ENCODE measurements around the gene PTPRQ.

Gene PTPRQ

DNA sequence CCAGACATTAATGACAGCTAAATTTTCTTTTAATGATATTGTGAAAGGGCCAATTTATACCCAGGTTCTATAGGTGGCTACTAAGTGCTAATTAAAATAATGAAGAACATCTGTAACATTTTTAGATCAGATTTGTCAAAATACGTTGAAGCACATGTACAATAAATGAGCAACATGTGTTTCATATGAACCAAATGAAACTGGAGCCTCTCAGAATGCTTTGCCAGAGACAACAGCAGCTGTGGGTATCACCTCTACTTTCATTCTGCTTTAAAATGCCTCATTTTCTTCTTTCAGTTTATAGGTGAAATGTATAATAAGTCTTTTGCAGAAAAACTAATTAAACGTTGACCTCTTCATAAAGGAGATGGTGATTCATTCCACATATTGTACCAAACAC is 237.3 kb downstream of the PTPRQ start:
- TF ChIP-seq, protein P1, sequence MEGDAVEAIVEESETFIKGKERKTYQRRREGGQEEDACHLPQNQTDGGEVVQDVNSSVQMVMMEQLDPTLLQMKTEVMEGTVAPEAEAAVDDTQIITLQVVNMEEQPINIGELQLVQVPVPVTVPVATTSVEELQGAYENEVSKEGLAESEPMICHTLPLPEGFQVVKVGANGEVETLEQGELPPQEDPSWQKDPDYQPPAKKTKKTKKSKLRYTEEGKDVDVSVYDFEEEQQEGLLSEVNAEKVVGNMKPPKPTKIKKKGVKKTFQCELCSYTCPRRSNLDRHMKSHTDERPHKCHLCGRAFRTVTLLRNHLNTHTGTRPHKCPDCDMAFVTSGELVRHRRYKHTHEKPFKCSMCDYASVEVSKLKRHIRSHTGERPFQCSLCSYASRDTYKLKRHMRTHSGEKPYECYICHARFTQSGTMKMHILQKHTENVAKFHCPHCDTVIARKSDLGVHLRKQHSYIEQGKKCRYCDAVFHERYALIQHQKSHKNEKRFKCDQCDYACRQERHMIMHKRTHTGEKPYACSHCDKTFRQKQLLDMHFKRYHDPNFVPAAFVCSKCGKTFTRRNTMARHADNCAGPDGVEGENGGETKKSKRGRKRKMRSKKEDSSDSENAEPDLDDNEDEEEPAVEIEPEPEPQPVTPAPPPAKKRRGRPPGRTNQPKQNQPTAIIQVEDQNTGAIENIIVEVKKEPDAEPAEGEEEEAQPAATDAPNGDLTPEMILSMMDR (IDR thresholded peaks at IDR 0.05; ENCODE audit: low read depth, low read length) = no peak
- no peak overlapping the region for H3K4me3 ChIP-seq (ENCODE audit: low read depth, low read length)

DNA sequence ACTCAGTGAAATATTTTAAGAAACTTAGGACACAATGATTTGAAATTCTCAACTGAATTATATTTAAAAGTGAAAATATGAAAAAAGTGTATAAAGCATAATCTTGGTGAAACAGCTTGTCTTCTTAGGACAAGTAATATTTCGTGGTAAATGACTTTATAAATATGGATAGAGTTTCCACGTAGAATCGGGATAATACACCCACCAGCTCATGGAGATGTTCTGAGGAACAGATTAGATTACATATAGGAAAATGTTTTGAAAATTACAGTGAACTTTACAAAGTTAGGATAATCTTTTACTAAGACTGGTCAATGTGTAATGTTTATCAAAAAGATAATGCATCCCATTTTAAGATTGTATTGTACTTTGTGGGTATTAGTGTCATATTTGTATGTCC is 237.8 kb downstream of the PTPRQ start:
- TF ChIP-seq, protein P1 (IDR thresholded peaks at IDR 0.05; ENCODE audit: low read depth, low read length) = no peak
- no peak overlapping the region for H3K4me3 ChIP-seq (ENCODE audit: low read depth, low read length)

DNA sequence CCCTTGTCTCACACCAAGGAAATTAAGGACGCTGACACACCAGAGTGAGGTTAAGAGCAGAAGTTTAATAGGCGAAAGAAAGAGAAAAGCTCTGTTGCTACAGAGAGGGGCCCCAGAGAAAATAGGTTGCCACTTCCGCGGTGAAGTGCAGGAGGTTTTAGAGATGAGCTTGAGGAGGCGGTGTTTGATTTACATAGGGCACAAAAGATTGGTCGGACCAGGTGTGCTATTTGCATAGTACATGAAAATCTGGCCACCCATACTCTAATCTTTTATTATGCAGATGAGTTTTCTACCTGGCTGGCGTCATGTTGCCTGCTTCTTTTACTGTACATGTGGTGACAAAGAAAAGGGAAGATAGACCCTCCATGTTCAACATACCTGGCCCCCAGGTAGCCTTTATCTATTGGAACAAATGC is 240.1 kb downstream of the PTPRQ start:
- TF ChIP-seq, protein P1 (IDR thresholded peaks at IDR 0.05; ENCODE audit: low read depth, low read length) = no peak
- H3K4me3 ChIP-seq (ENCODE audit: low read depth, low read length) = no peak overlapping the region

GRCh38 chr12:80690090-80690489 is 246.1 kb downstream of the PTPRQ start:
- TF ChIP-seq, protein P1 (IDR thresholded peaks at IDR 0.05; ENCODE audit: low read depth, low read length) = no peak
- no peak overlapping the region for H3K4me3 ChIP-seq (ENCODE audit: low read depth, low read length)

DNA sequence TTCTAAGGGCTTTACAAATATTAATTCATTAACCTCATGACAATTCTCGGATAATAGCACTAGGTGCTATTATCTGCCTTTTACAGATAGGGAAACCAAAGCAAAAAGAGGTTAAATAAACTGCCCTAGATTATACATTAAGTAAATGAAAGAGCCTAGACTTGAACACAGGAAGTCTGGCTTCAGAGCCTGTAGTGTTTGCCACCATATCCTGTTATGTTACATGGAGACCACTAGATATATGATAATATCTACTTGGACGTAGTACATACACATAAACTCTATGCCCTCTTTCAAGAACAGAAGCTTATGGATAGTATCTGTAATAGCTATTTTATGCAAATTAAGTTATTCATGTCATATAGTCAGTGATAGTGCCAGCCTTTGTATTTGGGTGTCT is 246.5 kb downstream of the PTPRQ start:
- no peak overlapping the region for H3K4me3 ChIP-seq (ENCODE audit: low read depth, low read length)
- TF ChIP-seq, protein P1 (IDR thresholded peaks at IDR 0.05; ENCODE audit: low read depth, low read length) = no peak

GRCh38 chr12:80692114-80692513 is 248.1 kb downstream of the PTPRQ start:
- TF ChIP-seq, protein P1 (IDR thresholded peaks at IDR 0.05; ENCODE audit: low read depth, low read length) = no peak
- no peak overlapping the region for H3K4me3 ChIP-seq (ENCODE audit: low read depth, low read length)

GRCh38 chr12:80697270-80697887 is 253.3 kb downstream of the PTPRQ start:
- TF ChIP-seq, protein P1 (IDR thresholded peaks at IDR 0.05; ENCODE audit: low read depth, low read length) = no peak
- no peak overlapping the region for H3K4me3 ChIP-seq (ENCODE audit: low read depth, low read length)

Measured in WI38 (cell line).